ACHN (cell line): Measurements from ENCODE around the gene AOAH.

Experiments used
- DNase-seq: peaks from one replicate; pipeline ENCODE4 v3.0.0-alpha.2; 2015
- in situ Hi-C: cut with HindIII; loops from 2 replicates; pipeline ENCODE4 v1.10.0; 2017; ENCODE audit warnings: low sequenced_read_pairs, low pct_ligation_motif_present, low pct_unique_long_range_greater_than_20kb

The AOAH gene

DNA sequence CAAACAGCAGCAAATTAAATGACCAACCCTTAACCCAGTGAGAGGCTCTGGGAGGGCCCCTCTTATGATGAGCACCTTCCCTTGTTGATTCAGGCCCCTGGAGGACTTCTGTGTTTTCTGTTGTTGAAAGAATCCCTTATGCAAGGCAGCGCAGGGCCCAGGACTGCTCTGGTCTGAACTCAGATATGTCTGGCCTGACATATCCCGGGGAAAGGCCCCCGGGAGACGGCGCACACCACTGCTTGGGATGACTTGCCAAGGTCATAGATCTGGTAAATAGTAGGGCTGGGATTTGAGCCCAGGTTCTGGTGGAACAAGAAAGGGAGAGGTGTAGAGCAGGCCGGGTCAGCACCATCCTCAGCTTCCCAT is 124.0 kb downstream of the AOAH start:
- in situ Hi-C loops, result loop anchor here (25.0 kb wide), 1 partner anchor 113 kb away; no protein-coding TSS in a partner anchor
- DNase-seq, result no peak

DNA sequence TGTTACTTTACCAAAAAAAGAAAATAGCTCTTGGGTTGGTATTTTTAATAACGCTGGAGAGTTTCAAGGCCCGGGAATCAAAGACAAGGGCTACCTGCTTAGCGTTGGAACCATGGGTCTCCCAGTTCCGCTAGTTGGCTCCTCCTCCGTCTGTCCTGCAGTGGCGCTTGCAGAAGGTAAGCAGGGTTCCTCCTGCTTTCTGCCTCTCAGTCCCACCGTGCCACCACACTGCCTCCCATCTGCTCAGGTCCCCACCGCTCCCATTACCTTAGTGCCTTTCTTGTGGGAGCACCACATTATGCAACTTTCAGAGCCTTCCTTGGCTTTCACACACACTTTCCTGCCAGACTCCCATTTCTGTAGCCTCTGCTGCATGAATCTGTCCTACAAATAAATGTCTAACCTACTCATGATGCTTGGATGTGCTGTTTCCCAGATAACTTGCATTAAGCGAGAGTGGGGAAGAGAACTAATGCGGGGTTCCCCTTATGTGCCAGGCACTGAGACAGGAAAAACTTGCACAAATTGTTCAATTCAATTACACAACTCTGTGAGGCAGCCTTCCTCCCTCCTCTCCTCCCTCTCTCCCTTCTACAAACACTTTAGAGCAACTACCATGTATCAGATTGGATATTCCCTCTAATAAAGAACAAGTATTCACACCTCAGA is 124.5 kb downstream of the AOAH start:
- DNase-seq, result no peak
- in situ Hi-C loops, result loop anchor here (25.0 kb wide), 1 partner anchor 112 kb away; no protein-coding TSS in a partner anchor

DNA sequence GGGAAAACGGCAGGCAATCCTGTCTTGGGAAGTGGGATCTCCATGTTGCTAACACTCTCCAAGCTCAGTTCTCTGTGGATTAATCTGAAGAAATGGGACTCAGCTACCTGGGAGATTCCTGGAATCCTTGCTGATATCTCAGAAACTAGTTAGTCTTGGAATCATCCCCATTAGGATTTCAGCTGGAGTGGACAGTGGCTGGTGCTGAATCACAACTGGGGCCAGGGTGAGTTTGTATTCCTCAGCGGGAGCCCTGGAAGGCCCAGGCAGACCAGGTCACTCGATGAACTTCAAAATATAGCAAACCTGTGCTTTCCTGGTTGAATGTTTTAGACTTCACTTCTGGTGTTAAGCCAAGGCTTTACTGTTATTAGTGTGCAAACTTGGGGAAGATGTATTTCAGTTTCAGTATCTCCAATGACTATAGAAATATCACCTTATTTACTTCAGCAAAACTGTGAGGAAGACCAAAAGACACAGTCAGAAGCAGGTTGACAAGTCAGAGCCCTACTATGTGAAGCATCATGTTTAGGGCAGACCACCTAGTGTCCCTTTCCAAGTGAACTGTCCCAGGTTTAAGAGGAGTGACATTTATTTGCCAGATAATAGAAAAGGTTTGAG is 126.1 kb downstream of the AOAH start:
- peak; percentile 27 for DNase-seq
- in situ Hi-C loops, result no loop called here

- no peak for DNase-seq
- in situ Hi-C loops, result no loop called here
These were observed 127.1 kb downstream of the AOAH start for GRCh38 chr7:36597090-36597773.

- in situ Hi-C loops, result no loop called here
These were observed 129.8 kb downstream of the AOAH start for GRCh38 chr7:36594445-36594844.

DNA sequence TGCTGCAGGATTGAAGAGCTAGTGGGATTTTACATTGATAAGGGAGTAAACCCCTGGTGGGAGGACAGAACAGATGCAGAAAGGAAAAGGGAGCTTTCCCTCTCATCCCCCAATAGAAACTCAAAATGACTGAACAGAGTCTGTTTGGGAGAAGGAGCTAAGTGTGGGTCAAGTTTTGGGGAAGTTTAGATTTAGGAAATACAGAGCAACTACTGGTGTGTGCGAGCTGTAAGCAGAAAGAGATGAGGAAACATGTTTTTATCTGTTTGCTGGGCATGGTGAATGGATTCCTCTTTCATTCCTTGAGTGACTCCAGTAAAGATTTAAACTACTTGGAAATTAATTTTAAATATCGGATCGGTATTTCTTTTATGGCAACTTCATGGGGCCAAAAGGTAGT is 132.7 kb downstream of the AOAH start:
- in situ Hi-C loops, result no loop called here
- no peak for DNase-seq

More at GRCh38 chr7:36594445-36594844, 129.8 kb downstream of the AOAH start:
- no peak for DNase-seq

DNA sequence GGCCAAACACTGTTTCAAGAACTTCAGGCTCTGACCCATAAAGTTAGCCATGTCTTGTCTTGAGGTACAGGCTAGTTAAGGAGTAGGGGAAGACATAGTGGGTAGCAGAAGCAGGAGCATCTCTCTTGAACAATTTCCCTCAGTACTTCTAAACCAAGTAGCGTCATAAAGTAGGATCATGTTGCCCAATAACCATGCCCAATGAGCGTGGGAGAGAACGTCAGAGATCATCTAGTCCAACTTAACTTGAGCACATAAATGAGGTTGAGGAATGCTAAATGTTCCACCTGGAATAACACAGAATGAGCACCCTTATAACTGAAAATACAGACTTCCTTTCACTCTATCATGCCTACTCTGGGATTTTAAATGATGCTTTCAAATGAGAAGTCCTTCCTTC is 134.9 kb downstream of the AOAH start:
- no peak for DNase-seq
- in situ Hi-C loops, result no loop called here

DNA sequence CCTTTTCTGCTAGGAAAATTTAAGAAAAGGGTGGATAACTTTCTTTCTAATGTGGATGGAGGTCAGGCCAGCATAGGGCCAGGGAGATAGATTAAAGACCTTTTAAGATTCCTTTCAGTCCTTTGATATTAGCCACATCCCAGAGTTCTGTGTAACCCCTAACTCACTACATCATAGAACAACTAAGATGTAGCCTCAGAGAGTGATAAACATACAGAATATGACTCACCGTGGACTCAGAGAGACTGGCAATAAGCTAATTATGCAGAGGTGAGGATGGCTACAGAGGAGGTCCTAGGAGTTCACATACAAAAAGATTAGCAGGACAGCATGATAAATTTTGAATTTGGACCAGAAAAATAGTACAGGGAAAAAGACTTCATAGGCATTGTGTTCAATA is 141.0 kb downstream of the AOAH start:
- DNase-seq, result no peak

GRCh38 chr7:36575832-36576231 is 148.5 kb downstream of the AOAH start:
- DNase-seq, result no peak
- in situ Hi-C loops, result no loop called here

More for the DNA sequence above, 141.0 kb downstream of the AOAH start:
- in situ Hi-C loops, result no loop called here

- DNase-seq, result no peak
These were observed 151.2 kb downstream of the AOAH start for GRCh38 chr7:36573066-36573465.

DNA sequence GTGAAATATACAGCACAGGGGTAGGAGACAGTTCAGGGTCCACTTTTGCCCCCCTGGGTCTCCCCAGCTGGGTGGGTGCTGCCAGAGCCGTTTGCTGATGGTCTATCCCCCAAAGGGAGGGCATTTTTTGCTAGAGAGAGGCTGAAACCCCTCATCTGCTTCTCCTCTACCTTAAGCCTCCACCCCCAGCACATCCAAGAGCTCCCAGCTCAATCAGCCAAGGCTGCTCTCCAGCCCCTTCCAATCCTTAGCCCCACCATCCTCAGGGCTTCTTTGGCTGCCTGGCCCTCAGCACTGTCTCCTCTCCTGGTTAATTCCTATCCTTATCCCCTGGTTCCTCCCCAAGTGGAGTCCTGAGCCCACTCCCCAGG is 153.1 kb downstream of the AOAH start:
- DNase-seq, result no peak
- in situ Hi-C loops, result no loop called here

More at GRCh38 chr7:36573066-36573465, 151.2 kb downstream of the AOAH start:
- in situ Hi-C loops, result no loop called here

GRCh38 chr7:36570528-36571189 is 153.6 kb downstream of the AOAH start:
- in situ Hi-C loops, result no loop called here
- no peak for DNase-seq

DNA sequence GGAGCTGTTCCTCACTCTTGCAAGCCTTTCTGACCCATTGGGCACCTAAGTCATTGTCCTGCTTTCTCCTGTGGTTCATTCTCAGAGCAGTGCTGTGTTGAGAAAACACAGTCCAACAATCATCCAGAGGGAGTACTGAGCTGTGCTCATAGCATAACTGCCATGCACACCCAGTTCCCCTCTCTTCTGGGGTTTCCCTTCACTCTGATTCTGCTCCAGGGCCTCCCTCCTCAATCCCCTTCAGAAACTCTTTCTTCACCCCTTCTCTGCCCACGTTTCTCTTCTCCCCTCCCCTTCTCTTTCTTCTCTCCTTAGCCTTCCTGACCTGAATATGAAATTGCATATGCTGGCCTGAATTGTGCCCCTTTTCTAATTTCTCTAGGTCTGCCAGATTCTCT is 155.8 kb downstream of the AOAH start:
- in situ Hi-C loops, result no loop called here
- no peak for DNase-seq

DNA sequence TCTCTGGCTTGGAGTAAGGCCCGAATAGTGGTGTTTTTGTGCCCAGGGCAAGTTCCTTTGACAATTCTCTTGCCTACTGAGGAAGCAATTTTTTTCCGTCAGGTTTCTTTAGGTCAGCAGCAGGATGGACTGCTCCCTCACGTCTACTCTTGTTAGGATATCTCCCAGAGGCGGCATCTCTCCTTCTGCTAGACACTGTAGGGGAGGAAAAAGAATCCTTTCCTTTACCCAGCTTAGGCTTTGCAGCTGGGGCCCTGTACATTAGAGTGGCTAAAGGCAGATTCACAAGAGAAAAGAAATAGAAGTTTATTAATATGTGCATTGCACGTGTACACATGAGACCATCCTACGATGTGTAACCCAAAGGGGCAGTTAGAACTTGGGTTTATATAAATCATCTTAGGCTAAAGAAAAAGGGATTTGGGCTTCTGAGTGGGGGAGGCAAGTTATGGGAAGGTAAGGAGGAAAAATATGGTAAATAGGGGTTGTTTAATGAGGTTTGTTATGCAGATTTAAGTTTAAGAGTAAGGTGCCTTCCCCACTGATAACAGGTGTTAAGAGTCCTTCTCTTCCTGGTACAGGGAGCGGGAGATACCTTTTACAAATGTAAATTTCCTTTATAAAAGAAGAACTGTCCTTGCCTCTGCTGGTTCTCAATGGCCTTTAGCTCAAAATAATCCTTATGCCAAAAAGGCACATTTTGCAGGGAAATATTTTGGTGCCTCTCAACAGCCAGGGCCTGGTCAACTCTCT is 156.4 kb downstream of the AOAH start:
- in situ Hi-C loops, result no loop called here
- DNase-seq, result no peak

DNA sequence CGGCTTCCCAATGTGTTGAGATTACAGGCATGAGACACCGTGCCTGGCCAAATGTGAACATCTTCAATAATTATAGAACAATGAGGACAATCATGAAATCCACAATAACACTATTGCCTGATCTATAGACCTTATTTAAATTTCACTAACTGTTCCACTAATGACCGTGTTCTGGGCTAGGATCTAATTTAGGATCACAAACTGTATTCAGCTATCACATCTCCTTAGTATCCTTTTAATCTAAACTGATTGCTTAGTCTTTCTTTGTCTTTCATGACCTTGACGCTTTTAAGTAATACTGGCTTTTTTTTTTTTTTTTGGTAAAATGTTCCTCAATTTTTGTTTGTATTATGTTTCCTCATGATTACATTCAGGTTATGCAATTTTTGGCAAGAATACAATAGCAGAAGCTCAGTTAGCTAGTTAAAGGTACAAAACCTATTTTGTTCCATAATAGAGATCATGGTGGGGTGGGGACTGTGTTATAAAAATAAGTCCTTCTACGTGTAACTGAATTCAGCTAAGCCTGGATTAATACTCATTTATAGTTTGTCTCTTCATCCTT is 158.4 kb downstream of the AOAH start:
- in situ Hi-C loops, result no loop called here
- no peak for DNase-seq

- in situ Hi-C loops, result no loop called here
These were observed 159.8 kb downstream of the AOAH start for GRCh38 chr7:36564489-36564888.

GRCh38 chr7:36563706-36564327 is 160.5 kb downstream of the AOAH start:
- in situ Hi-C loops, result no loop called here
- no peak for DNase-seq

More at GRCh38 chr7:36564489-36564888, 159.8 kb downstream of the AOAH start:
- DNase-seq, result no peak

DNA sequence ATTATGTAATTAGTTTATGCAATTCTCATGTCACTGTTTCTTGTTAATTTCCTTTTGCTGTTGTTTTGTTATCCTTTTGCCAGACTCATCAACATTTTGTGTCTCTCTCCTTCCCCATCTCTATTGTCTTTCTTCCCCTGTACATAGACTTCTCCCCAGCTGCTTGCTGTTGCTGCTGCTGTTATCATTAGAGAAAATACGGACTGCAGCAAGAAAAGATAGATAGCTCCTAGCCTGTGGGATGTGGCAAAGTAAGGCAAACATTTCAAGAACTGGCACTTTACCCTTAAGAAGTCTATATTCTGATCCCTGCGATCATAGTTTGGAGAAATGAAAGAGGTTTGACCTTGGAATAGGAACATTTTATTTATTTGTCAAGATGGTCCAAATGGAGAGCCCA is 162.2 kb downstream of the AOAH start:
- in situ Hi-C loops, result no loop called here
- no peak for DNase-seq
